HG02759 (cell line): Measurements from ENCODE around the gene TSC22D1.

Source experiments
- ATAC-seq: cut with Tn5 transposase; IDR thresholded peaks from one replicate; pipeline ENCODE4 v1.9.1; 2021; ENCODE audit warnings: mild to moderate bottlenecking, moderate library complexity; ENCODE audit not compliant: unreplicated experiment

Gene TSC22D1

GRCh38 chr13:44433863-44434765 is 142.0 kb downstream of the TSC22D1 start:
- ATAC-seq, result no peak

DNA sequence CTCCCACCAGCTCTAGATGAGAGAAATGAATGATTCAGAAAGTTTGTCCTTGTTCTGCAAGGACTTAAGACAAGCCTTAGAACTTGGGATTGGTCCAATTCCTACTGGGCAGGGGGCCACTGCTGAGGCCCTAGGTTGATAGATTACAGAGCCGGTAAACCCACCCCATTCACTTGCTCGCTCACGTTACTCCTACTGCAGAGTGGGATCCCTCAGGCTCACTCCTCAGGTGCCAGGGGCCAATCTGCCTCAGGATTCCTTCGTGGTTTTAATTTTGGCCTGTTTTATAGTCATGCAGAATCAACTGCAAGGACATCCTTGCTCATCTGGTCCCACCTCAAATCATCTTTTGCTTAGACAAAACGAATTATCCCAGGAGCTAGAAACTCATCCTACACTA is 143.5 kb downstream of the TSC22D1 start:
- ATAC-seq, result no peak

DNA sequence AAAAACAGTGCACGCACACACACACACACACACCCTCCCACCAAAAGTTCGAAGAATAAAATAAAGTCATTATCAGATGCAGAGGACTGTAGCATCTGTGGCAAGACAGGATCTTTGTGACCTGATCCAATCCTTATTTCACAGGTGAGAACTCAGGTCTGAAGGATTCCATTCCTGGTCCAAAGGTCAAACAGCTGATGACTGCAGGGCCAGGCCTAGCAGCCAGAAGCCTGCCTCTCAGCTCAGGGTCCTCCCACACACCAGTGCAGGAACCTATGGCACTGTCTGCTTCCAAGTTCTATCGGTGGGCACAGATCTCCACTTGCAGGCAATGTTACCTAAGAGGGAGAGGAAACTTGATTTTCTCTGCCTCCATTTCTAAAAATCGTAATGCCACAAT is 145.0 kb downstream of the TSC22D1 start:
- ATAC-seq, result no peak

DNA sequence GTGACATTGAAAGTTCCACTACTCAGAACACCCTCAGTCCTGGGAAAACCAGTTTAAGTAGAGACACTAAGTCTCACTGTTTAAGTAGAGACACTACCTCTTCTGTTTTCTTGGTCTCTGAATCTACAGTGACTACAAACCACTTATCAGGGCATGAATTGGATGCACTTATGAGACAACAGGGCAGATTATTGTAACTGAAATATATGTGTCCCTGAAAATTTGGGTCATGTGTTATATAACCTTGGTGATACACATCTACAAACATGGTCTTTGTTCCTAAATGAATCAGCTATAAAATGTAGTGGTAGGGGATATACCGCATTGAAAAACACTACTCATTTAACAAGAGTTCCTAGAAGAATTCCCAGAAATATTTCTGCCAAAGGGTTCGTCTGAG is 146.8 kb downstream of the TSC22D1 start:
- no peak for ATAC-seq

DNA sequence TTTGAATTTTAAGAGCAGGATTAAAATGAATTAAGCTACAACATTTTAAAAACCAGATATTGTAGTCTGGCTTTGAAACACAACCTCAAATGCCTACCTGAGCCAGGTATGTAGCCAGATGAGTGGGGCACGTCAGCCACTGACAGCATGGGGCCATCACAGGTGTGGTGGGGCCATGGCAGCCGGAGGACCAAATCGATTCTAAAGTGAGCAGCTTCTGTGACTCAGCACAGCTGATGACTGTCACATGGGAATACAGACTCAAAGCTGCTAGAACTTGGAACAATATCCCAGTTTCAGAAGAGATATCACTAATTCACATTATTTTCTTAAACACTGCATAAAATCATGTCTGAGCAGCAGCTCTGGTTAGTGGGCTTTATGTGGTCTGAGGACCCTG is 149.7 kb downstream of the TSC22D1 start:
- ATAC-seq, result no peak

- ATAC-seq, result no peak
Observed at GRCh38 chr13:44425815-44426078, 150.4 kb downstream of the TSC22D1 start.

- no peak for ATAC-seq
Observed at GRCh38 chr13:44425041-44425814, 150.9 kb downstream of the TSC22D1 start.

DNA sequence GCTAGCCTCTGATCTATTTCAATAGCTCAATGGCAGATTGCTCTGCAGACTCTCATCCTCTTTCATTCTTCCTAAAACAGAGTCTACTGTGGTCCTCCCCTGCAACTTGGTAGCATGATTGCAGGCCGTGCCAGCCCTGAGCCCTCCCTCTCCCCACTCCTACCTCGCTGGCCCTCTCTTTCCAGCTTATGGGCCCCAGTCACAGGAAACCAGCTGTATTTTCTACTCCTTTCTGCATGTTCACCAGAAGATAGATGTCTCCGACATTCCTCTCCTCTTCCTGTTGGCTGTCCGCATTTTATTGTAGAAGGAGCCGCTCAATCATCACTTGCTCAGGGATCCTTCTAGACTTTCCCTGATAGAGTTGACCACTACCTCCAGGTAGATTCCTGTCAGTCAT is 152.3 kb downstream of the TSC22D1 start:
- no peak for ATAC-seq

GRCh38 chr13:44422755-44423643 is 153.1 kb downstream of the TSC22D1 start:
- ATAC-seq, result no peak

- no peak for ATAC-seq
Observed at GRCh38 chr13:44421853-44422525, 154.1 kb downstream of the TSC22D1 start.

DNA sequence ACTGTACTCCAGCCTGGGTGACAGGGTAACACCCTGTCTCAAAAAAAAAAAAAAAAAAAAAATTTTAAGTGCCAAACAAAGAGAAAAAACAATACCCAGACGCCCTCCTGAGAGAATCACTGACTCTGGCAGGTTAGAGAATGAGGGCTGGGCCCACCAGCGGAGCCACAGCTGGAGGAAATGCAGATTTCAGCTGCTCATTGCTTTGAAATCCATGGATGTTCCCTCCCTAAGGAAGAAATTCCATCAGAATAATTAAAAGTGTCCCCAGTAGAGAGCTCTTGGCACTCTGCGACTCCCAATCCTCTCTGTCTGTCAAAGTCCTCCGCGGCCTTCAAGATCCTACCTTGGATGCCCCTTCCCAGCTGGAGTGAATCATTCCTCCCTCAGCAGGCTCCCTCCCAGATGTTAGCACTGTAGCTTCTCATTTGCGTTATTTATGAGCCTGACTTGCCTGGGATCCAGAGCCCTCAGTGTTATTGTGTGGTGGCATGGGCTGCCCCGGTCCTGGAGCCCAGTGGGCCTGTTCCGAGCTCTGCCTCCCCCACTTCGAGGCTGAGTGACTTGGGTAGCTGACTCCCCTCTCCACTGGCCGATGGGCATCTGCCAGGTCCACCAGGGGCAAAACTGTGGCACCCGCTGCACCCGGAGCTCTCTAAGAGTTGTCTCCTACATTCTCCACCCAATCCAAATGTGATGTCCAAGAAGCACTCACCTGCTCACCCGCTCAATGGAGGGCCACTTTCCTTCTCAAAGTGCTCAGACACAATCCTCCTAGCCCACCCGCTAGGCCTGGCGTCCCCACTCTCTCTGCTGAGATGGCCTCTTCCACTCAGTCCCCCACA is 155.5 kb downstream of the TSC22D1 start:
- ATAC-seq, result no peak

DNA sequence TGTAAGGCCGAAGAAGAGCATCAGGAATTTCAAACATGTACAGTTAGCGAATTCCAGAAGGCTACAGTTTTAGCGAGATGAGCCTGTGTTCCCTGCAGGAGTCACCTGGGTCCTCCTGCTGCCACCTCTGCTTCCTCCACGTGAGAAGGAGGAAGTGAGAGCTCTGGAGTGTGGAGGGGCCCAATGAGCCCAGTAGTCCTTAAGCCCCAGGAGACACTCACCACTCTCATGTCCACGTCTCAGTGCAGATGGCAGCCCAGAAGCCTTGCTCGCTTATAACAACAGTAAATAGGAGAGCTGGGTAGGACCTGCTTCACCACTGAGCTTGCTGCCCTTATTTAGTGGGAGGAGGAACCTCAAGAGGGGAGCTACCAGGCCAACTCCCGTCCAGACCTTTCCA is 158.3 kb downstream of the TSC22D1 start:
- ATAC-seq, result no peak

- no peak for ATAC-seq
Observed at GRCh38 chr13:44417446-44417845, 158.7 kb downstream of the TSC22D1 start.

- ATAC-seq, result no peak
Observed at GRCh38 chr13:44416744-44417143, 159.4 kb downstream of the TSC22D1 start.

DNA sequence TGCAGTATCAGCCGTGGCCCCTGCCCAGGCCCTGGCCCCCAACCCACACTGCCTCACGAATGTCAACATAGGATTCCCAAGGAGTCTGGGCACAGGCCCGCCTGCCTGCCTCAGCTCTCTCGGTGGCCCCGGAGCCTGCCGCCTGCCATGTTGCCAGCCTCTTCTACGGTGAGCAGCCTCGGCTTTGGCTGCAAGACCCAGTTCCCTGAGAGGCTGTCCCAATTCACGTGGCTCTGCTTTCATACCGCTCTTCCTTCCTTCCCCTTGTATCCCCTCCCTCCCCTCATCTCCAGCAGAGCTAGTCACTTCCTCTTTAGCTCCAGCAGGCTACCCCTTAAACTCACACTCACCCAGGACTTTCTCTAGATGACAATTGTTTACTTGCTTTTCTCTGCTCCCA is 159.8 kb downstream of the TSC22D1 start:
- no peak for ATAC-seq

DNA sequence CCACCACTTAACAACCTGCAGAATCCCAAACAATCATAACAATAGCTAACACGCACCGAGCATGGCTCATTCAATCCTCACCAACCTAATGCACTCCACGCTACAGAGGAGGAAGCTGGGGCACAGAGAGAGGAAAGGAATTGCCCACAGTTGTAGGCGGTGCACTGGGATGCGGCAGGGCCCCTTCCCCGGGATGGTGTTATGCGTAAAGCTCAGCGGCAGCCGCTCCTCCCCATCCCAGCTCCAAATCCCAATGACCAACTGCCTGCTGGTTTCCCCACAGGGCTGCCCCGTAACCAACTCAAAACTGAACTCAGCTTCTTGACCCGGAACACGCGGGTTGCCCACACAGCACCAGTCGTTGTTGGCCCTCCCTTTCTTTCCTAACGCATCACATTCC is 160.3 kb downstream of the TSC22D1 start:
- ATAC-seq, result no peak

DNA sequence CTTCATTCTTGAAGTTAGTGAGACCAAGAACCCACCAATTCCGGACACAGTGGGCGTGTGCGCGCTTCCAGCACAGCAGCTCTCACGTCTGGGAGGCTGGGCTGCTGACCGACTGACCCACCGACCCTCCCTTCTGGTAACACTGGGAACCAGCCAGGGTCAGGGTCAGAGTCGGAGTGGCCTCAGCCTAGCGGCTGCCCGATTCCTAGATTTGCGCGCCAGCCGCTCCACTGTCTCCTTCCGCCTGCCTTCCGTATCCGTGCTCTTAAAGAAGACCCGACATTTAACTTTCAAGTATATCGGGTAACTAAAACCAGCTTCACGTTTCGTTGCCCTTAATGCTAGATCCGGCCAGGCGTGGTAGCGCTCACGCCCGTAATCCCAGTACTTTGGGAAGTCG is 161.4 kb downstream of the TSC22D1 start:
- no peak for ATAC-seq

GRCh38 chr13:44413095-44413494 is 163.0 kb downstream of the TSC22D1 start:
- no peak for ATAC-seq

- no peak for ATAC-seq
Observed at GRCh38 chr13:44412346-44412935, 163.7 kb downstream of the TSC22D1 start.

DNA sequence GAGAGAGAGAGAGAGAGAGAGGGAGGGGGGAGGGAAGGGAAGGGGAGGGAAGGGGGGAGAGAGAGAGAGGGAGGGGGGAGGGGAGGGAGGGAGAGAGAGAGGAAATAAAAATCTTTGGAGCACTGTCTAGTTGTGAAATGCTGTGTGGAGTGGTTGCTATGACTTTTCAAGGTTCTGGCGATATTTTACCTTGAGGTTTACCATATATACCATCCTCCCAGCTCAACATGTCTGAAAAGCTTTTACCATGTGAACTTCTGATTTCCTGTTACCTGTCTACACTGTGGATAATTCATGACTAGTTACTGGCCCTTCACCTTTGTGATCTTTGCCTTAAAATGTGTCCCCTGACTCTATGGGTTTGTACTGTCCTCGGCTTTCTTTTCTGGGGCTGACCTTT is 164.3 kb downstream of the TSC22D1 start:
- no peak for ATAC-seq
